Occipital lobe (tissue), 2 donors: Measurements from ENCODE around the gene ACSM6. TPM values are rescaled to one million over a fixed set of nuclear protein-coding genes. Genes with fewer than 3 reads are reported as not detected.
"Not testable (repeated sequence)": the region's sequence is repeated elsewhere in the genome, so short reads cannot be mapped to it uniquely, and the experiment has no call there.

Experiments
- DNase-seq: peaks from one replicate; lab custom pipeline; 2025; lab: John Stamatoyannopoulos, UW
- total RNA-seq: library from RNA; depleted of rRNA; stranded (reverse); fragments of >200 nt; gene quantifications from one replicate; pipeline ENCODE4 v1.2.3, GENCODE V29; 2014

The ACSM6 gene, protein sequence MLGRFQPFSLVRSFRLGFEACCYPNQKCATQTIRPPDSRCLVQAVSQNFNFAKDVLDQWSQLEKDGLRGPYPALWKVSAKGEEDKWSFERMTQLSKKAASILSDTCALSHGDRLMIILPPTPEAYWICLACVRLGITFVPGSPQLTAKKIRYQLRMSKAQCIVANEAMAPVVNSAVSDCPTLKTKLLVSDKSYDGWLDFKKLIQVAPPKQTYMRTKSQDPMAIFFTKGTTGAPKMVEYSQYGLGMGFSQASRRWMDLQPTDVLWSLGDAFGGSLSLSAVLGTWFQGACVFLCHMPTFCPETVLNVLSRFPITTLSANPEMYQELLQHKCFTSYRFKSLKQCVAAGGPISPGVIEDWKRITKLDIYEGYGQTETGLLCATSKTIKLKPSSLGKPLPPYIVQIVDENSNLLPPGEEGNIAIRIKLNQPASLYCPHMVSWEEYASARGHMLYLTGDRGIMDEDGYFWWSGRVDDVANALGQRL
- total RNA-seq: not detected

DNA sequence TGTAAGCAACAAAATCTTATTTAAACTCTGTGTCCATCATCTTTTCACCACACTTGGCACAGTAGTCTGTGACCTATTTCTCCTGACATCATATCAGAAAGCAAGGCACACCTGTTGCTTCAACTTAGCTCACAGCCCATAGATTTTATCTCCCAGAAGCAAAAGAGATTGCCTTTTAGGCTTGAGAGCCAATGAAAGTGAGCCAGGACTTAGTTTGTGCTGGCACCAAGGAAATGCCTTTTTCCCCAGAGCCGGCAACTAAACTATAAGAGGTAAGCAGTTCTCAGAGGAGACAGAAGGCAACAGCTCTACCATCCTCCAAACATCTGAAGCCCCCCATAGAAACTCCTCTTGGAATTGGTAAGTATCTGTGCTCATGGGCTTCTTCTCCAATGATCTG, at the start of gene ACSM6:
Gene ACSM6, plus strand, starts transcription at position 295 of the 400 bp plus-strand sequence. CDS start 248 bp downstream, outside the sequence.
- DNase-seq: no peak

DNA sequence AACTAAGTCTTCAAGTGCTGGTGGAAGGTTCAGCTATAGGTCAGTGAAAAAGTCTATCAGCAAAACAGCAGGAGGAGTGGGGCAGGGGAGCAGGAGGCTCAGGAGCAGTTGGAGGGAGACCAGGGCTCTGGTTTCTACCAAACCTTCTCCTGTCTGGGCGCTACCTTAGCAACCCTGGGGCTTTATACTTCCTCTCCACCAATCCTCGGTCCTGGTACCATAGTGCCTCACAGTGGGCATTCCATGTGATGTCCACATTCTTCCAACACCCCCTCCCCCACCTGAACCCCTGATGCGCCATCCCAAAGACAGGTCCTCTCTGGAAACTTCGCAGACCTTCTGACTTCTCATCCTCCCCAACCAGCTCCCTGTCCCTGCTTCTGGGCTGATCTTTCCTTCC, 25.3 kb upstream of the ACSM6 start:
- DNase-seq: no peak

DNA sequence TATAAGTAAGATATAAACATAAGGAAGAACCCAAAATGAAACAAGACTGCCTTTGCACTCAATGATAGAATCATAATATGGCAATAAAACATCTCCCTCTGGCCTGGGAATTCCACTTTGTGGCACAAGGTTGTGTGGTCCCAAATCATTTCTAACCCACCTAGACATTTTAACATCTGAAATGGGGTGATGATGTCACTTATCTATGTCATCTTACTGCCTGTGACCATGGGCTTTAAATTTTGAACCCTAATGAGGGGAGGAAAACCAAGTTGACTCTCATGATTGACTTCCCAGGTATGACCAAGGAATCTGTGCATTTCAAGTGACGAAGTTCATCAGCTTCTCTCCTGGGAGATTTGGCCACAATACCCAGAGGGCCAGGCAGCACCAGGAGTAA, 24.5 kb upstream of the ACSM6 start:
- DNase-seq: no peak

DNA sequence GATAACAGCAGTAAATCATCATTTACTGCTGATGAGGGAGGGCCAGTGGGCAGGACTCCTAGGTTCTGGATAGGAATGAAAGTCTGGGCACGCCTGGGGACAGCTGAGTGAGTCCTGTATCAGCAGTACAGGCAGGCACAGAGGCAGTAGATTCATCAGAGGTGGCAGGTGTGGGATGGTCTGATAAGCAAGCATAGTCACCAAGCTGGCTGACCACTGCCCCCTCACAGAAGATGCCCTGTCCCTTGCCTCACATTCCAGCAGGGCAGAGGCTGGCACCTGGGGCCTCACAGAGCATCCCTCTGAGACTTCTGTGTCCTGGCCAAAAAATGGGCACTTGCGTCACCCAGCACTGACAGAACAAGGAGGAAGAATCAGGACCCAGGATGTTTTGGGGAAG, 23.2 kb upstream of the ACSM6 start:
- no peak for DNase-seq

DNA sequence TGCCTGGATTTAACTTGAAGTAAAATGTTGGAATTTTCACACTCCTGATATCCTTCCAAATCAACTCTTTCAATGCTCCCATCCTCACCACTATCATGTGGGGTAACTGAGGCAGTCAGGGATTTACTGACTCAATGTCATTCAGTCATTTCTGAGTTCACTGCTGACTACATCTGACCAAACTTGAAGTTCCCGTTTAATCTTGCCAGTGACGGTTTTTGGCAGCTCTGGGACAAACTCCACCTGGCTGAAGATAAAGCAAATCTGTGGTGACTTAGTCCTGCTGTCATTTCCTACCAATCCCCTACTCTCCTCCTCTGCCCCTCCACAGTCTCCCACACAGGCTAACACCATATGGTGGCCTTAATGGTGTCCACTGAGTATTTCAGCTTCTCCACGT, 22.7 kb upstream of the ACSM6 start:
- no peak for DNase-seq

DNA sequence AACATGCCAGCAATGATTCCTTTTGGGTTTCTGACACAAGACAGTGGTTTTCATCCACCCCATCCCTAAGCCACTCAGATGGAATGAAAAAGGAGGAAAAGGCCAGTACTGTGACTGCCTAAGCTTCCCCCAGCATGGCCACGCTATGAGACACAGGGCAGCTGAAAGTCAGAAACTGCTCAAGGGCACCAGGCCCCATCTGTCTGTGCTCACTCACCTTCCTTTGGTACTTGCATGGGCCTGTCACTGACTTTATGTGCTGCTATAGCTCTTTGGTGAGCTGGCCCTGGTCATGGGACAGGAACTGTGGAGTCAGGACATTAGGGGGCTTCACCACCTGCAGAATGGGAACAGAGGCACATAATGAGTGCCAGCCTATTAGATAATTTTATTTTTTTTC, 21.2 kb upstream of the ACSM6 start:
- DNase-seq: no peak

DNA sequence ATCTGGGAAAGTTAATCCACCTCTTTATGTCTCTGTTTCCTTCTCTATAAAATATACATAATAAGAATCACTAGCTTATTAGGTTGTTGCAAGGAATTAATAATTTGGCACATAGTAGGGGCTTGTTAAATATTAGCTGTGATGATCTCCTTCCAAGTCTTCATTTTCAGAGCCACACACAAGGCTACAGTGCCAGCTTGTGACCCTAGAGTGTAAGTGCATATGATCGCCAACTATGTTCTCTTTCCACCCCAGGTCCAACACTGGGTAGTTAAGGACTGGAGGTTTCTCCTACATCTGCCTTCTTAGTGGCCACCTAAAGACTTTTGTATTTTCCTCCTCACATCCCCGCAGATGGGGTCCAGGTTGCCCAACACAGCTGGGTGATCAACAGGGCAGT, 17.9 kb upstream of the ACSM6 start:
- DNase-seq: no peak

DNA sequence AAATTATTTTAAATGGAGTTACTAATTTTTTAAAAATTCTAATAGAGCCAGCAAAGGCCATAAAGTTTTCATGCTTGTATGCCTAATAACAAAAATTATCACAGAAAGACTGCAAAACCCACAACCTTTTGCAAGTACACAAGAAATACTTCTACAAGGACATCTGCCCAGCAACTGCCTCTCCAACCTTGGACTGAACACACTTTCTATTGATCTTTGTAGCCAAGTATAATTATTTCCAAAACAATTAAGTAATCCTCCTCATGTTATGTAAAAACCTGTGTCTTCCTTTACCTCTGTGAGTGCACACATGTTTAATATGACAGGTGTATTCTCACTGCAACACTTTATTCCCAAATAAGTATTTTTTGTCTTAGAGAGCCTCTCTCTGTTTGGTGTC, 16.6 kb upstream of the ACSM6 start:
- DNase-seq: no peak

DNA sequence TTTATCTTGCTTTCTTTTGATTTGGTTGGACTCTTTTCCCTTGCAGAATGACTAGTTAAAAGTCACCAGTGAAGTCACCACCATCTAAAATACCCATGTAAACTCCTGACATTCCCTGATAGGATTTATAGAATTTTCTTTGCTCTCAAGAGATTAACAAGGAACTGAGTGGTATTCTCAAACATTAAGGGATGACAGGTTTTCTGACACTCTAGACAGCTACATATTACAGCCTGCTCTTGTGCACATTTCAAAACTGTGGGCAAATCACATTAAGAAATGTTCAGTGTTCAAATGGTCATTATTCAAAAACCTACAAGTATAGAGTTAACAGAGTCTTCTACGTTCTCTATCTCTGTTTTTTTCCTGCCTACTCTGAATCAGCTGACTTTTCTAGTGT, 15.8 kb upstream of the ACSM6 start:
- DNase-seq: no peak

DNA sequence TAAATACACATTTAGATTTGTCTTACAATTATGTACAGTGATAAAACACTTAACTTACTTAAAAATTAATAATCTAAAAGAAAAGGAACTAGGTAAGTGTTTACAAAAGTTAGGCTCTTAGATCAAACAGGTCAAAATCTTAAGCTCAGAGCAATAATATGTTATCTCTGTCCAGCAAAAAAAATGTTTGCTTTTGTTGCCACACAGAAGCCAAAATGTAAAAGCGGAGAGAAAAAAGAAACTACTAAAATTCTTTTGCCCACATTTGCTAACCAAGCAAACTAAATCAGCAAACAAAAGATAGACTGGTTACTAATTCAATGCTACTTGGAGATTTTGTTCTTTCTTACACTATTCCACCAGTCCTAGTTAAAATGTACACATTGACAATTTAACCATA, 15.2 kb upstream of the ACSM6 start:
- no peak for DNase-seq

DNA sequence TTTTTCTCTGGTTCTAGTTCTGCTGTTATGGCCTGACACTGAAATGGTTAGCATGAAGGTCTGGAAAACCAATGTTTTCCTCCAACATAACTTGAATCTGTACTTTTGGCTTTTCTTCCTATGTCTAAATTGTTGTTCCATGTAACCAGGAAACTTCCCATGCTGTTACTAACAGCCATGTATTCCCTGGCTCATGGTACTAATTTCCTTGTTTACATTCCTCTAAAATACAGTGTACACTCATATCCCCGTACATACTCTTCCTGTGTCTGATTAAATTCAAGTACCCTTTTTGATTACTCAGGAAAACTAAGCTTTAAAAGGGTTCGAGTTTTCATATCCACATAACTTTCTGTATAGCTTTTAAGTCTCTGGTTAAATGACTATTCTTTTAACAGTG, 12.3 kb upstream of the ACSM6 start:
- no peak for DNase-seq

DNA sequence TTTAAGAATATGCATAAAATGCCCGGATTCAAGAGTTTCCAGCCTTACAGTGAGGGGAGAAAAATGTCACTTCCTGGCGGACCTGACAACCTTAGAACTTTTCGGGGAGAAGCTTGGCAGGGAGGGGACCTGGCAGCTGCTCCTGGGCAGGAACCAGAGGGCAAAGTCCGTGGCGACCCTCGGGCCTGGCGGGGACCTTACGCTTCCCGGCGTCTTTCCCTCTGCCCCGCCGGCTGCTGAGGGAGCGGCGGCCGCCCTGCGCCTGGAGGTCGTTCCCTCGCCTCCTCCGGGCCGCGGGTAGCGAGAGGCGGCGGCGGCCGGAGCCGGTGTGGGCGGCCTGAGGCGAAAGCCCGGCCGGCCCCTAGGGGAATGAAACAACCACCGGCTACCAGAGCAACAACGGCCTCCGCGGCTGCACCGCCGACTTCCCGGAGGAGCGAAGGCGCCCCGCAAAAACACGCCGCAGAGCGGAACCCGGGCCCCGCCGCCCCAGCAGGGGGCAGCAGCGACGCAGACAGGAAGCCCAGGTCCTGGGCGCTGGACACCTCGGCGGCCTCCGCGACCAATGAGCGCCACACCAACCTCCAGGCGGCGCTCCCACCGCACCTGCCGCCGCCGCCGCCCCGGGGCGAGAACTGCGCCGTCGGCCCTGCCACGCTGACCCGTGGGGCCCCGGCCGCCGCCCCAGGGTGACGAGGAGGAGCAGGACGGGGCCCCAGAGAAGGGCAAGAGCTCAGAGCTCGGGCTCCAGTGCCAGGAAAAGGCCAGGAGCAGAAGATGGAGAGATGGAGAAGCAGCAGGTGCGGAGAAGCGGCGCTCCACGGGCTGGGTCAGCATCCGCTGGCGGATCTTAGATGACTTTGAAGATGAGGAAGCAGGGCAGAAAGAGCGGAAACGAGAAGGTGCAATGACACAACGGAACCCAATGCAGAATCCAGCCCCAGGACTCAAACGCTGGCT, 10.5 kb upstream of the ACSM6 start:
- peak; percentile 71 for DNase-seq

DNA sequence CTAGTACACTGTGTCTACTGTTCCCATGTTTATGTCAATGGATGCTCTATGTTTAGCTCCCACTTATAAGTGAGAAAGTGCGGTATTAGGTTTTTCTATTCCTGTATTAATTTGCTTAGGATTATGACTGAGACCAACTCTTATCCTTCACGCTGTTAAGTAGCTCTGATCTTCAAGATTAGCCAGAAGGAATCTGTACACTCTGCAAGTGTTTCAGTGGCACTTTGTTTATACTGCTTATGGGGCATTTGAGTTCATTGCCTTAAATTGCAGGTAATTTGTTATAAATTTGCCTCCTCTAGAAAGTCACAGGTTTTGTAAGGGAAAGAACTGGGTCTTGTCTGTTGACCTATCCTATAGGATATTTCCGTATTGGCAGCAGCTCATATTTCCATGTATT, 6.4 kb upstream of the ACSM6 start:
- no peak for DNase-seq

DNA sequence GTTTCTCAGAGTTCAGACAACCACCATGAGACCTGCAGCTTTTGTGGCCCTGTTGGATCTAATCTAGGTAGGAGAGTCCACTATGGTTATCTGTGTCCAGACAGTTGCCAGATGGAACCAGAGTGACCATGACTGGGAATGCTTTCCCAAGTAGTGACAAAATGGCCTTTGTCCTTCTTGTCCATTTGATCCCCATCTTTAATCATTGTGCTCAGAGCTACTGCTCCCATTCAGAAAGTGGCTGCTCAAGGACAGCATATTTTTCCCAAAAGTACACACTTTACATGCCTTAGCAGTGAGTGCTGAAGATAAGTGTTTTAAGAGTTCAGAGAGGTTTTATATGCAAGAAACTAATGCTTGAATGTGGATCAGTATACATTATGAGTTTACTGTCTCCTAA, 5.4 kb upstream of the ACSM6 start:
- DNase-seq: no peak

DNA sequence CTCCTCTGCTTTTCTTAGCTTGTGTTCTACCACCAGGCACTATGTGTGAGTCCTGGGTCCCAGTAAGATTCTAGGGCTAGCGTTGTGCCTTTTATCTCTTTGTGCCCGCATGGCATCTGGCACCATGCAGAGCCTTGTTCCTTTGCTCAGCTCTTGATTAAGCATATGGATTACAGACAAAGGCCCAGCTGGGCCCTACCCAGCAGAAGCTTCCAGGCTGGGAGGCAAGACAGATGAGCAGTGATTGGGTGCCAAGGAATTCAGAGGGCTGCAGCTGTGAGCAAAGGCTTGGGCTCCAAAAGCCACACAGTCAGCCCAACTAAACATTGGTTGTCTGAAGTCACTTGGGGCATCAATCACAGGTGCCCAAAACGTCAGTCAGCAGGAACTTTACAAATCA, 2.0 kb downstream of the ACSM6 start:
- DNase-seq: peak; percentile 3

DNA sequence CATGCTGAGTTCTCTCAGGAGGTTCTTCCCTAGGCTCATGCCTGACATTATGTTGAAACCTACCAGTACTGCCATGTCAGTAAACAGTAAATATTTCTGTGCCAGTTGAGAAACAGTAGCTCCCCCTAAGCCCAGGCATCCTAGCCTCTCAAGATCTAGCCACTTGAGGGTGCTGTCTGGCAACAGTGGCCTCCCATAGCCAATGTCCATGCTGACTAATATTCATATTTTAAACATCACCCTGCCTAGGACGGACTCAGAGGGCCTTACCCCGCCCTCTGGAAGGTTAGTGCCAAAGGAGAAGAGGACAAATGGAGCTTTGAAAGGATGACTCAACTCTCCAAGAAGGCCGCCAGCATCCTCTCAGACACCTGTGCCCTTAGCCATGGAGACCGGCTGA, 7.7 kb downstream of the ACSM6 start:
- no peak for DNase-seq

DNA sequence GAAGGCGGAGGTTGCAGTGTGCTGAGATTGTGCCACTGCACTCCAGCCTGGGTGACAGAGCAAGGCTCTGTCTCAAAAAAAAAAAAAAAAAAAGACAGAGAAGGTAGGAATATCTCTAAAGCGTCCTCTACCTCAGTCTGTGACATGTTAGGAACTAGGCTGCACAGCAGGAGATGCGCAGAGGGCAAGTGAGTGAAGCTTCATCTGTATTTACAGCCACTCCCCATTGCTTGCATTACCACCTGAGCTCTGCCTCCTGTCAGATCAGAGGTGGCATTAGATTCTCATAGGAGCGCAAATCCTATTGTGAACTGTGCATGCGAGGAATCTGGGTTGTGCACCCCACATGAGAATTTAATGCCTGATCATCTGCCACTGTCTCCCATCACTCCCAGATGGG, 8.8 kb downstream of the ACSM6 start:
- DNase-seq: not testable (repeated sequence)

DNA sequence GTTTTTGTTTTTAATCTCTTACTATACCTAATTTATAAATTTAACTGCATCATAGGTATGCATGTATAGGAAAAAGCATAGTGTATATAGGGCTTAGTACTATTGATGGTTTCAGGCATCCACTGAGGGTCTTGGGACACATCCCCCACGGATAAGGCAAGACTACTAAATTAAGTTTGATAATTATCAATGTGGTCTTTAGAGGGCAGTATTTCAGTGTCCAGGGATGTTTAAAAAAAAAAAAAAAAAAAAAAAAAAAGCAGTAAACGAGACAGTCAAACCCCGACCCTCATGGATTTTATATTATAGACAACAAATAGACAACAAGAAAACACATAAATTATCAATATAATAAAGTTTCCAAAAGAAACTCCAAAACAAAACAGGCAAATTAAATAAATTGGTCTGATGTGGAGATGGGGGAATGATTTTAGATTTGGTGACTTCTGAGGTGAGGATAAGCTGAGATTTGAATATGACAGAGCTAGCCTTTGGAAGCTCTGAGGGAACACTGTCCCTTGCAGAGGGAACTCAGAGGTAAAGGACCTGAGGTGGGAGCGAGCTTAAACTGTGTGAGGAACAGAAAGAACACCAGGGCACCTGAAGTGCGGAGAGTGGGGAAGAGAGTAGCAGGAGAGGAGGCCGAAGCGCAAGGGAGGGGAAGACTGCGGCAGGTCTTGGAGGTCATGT, 14.8 kb downstream of the ACSM6 start:
- DNase-seq: no peak

DNA sequence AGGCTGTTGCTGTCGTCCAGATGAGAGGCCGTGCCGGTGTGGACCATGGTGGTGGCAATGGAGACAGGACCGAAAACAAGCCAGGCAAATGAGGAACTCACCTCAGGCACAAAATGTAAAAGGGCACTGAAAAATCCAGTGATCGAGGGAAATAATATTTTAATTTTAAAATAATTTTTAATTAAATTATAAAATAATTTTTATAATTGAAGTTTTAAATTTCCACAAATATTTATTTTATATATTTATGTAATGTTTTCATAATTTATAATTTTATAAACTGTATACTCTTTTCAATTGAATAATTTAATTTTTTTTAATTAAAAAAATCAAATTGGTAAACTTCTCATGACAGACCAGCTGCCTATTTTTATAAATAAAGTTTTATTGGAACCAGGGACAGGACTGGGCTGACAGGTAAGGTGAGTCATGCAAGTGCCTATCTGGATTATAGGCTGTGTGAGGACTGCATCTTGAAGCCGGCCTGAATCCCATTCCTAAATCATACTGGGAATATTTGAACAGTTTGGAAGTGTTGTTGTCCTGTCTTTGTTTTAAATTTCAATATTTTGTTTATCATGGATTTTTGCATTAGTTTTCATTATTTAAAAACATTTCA, 15.6 kb downstream of the ACSM6 start:
- no peak for DNase-seq

DNA sequence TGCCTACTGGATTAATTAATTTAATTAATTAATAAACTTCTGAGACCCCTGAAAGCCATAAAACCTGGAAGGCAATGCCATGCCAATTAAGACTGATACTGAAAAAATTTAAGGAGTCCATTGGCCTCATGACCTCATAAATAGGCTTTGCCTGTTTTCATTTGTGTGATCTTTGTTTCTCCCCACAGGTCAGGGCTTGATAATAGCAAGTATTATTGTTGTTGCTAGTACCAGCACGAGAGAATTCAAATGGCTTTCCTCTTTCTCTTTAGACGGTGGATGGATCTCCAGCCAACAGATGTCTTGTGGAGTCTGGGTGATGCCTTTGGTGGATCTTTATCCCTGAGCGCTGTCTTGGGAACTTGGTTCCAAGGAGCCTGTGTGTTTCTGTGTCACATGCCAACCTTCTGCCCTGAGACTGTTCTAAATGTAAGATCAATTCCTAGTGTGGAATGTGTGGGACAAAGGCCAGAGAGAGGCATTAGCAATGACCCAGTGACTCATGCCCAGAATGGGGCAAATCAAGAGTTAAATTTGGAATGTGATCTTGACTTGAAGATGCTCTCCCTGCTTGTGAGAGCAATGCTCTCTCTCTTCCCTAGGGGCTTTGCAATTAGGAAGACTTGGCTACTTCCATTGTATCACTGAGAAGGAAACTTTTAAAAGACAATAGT, 17.7 kb downstream of the ACSM6 start:
- no peak for DNase-seq

DNA sequence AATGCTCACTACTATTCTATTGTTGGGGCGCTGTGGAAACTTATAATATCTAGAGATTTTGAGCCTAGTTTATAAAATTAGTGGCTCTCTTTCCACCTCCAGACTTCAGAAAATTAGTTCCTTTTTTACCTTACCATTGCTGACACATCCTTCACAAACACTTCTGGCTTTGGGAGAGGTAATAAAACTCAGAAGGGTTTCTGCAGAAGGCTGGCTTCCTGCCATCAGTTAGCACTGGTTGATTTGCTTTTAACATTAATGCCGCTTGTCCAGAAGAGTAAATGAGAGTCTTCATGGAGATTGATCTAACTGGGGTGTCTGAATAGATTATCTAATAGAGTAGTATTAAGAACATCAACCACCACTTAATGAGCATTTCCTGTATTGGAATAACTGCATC, 20.3 kb downstream of the ACSM6 start:
- no peak for DNase-seq
